HG03521 (cell line): ENCODE results near the gene CERS5.
"Not testable (repeated sequence)": the region's sequence is repeated elsewhere in the genome, so short reads cannot be mapped to it uniquely, and the experiment has no call there.

Experiments used
- ATAC-seq: cut with Tn5 transposase; IDR thresholded peaks from one replicate; pipeline ENCODE4 v1.9.1; 2021; ENCODE audit warnings: mild to moderate bottlenecking, moderate library complexity; ENCODE audit not compliant: unreplicated experiment

Gene CERS5

GRCh38 chr12:50104417-50105366 is 62.5 kb downstream of the CERS5 start:
- ATAC-seq, result no peak

DNA sequence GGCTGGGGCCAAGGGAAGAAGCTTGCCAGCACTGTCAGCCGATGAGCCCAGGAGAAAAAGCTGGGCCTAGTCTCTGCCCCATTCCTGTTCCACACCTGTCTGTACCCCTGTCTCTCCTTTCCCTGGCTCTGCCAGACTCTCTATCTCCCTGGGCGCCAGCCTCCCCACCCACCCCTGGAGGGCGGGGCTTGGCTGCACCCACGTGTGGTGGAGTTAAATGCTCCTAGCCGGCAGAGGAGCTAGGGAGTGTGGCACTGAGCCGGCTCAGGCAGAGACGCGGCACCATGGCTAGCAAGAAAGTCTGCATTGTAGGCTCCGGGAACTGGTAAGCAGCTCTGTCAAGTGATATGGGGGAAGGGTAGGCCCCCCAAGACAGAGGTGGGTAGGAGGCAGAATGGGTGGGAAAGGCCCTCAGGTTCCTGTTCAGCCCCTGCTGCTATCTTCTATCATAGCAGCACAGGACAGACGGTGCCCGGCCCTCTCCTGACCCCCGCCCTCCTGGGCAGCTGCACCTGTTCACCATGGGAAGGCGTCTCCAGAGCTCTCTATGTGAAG is 63.3 kb downstream of the CERS5 start, which contains the start of gene GPD1:
Gene GPD1 (plus strand): TSS at position 242 of the 555 bp plus-strand sequence. CDS start 43 bp downstream, at position 285.
- no peak for ATAC-seq

DNA sequence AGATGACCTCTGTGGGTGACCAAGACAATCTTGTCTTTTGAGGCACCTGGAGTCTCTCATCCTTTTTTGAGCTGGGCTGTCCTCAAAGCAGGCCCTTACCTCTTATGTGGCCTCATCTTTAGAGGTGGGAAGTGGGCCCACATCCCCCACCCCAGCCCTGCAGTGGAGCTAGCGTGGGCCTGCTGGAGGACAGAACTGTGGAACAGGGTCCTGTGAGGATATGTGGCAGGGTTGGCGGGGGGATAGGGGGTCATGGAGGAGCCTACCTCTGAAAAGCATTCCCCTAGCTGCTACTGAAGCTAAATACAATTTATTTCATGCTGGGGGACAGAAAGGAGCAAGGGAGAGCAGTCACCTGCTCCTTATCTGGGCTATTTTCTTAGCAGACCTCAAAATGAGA is 63.8 kb downstream of the CERS5 start:
- no peak for ATAC-seq

GRCh38 chr12:50102646-50103309 is 64.4 kb downstream of the CERS5 start:
- no peak for ATAC-seq

GRCh38 chr12:50102131-50102531 is 65.0 kb downstream of the CERS5 start:
- no peak for ATAC-seq

DNA sequence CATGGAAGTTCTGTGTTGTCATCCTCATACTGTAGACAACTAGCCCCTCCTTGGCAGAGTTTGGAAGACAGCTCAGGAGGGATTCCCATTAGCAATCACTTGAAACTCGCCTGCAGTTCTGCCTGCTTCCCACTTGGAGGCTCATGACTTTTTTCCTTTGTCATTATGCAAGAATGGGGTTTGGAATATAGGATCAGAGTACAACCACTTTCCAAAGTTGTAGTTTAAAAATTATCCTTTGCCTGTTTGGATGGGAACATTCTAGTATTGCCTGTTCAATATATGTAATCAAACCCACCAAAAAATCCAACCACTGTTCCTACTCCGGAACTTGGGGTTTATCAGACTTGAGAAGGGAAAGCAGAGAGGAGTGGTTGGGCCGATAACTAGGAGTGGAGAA is 65.5 kb downstream of the CERS5 start:
- no peak for ATAC-seq

GRCh38 chr12:50100561-50100960 is 66.6 kb downstream of the CERS5 start:
- no peak for ATAC-seq

- ATAC-seq, result no peak
Measured at GRCh38 chr12:50099302-50100008, 67.7 kb downstream of the CERS5 start.

- ATAC-seq, result no peak
Measured at GRCh38 chr12:50097952-50098351, 69.2 kb downstream of the CERS5 start.

DNA sequence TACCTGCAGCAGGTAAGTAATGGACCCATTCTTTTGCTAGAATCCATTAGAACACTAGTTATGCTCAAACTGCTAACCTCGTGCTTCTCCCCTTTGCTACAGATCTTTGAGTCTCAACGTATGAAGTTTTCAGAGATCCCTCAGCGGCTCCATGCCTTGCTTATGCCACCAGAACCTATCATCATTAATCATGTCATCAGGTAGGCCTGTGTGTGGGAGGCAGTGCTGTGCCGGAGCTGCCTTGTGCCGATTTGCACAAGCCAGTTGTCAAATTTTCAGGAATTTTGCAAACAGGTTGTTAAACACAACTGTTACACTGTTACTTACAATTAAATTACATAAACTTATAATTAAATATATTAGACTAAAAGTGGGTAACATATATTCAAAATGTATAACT is 76.8 kb downstream of the CERS5 start:
- ATAC-seq, result no peak

DNA sequence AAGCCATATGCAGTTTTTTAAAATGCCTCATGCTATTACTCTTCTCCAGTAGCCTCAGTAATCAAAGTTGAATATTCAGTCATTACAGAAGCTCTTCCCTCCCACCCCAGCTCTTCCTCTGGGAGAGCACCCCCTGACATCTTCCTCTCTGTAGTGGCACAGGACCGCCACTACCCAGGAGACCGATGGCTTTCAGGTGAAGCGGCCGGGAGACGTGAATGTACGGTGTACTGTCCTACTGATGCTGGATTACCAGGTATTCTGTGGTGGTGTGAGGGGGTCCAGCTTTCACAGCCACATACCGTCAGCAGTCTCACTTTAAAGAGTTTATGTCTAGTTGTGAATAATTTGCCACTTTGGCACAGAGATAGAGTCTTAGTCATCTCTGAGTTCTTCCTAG is 77.4 kb downstream of the CERS5 start:
- no peak for ATAC-seq

GRCh38 chr12:50088577-50089335 is 78.4 kb downstream of the CERS5 start:
- ATAC-seq, result no peak

GRCh38 chr12:50087995-50088394 is 79.2 kb downstream of the CERS5 start:
- no peak for ATAC-seq

GRCh38 chr12:50087151-50087550 is 80.0 kb downstream of the CERS5 start:
- ATAC-seq, result no peak

- ATAC-seq, result no peak
Measured at GRCh38 chr12:50086148-50086547, 81.0 kb downstream of the CERS5 start.

- no peak for ATAC-seq
Measured at GRCh38 chr12:50085615-50086072, 81.5 kb downstream of the CERS5 start.

GRCh38 chr12:50084775-50085614 is 82.2 kb downstream of the CERS5 start, which contains the start of gene SMARCD1:
TSS of gene SMARCD1 (plus strand) at chr12:50085342. CDS start at chr12:50085370, 28 bp downstream.
- ATAC-seq, result peak; percentile 75

DNA sequence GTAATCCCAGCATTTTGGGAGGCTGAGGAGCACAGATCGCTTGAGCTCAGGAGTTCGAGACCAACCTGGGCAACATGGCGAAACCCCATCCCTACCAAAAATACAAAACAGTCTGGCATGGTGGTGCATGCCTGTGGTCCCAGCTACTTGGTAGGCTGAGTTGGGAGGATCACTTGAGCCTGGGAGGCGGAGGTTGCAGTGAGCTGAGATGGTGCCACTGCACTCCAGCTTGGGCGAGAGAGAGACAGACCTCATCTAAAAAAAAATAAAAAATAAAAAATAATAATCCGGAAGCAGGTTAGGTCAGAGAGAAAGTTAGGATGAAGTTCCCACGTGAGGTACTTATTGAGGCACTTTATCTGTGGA is 82.8 kb downstream of the CERS5 start:
- not testable (repeated sequence) for ATAC-seq

DNA sequence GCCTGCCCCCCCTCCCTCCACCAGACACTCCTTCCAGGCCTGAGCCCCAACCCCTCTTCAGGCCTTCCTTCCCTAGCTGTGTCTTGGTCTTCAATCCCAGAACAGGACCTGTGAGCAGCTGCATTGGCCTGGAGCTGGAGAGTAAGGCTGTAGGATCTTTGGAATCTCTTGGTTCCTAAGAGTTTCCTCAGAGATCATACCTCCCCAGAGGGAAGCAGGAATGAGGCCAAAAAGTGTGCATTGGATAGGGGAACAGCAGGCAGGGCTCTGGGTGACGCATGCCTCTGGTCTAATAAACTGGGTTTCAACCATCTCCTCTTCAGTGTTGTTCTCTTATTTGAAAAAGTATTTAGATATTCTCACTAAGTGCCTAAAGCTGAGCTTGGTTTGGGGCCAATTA is 83.9 kb downstream of the CERS5 start:
- ATAC-seq, result no peak
